ENCODE results near the gene GALNT10. TPM values are rescaled to one million over a fixed set of nuclear protein-coding genes. Genes with fewer than 3 reads are reported as not detected.

The GALNT10 gene
- total RNA-seq, 1 experiment from 2014 or later, result 23.4 TPM

DNA sequence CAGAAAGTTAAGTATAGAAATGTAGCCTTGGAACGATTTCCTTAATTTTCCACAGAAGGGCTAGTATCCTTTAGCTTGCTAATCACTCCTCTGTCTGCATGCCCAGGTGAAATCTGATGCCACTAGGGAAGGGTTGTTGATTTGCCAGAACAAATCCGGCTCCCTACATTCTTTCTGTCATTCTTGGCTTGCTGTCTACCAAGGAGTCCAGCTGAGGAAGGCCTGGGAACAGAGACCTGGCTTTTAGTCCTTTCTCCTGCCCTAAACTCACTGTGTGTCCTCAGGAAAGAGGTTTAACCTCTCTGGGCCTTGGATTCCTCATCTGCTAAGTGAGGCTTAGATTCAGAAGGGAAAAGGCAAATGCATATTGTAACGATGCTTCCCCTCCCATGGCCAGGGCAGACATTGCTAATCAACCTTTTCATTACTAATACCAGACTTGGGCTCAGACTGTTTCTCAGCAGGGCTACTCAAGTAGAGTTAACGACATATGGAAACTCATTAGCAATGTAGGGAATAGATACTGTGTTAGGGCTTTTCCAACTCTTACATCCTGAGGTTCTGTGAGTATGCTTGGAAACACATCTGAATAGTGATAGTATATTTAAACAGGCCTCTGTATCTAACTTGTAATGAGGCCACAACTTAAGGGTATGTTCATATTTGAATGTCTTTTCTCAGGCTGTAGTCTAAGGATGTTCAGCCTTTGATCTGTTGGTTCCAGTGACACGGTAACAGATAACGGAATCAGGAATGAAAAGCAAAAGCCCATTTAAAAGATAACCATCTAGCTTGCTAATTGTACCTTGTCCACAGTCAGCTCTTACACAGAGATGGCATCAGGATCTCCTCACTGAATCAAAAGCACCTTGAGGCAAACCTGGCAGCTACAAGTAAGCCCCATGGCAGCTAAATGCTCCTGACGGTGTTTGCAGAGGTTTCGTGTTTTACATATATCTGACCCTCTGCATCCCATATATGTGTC lies 4.1 kb downstream of the GALNT10 start:
- Mint-ChIP-seq H3K4me3 (ENCODE audit: unreplicated experiment) (no peak overlapping the region), H3K27ac (ENCODE audit: unreplicated experiment) (no peak overlapping the region), H3K4me1 (ENCODE audit: low read depth, unreplicated experiment) (peaks cover 41% of the 10 kb centered on the region), H3K36me3 (ENCODE audit: insufficient read depth, unreplicated experiment) (peaks cover 6% of the 10 kb centered on the region), H3K9me3 (ENCODE audit: unreplicated experiment) (no peaks in the 10 kb centered on the region), H3K27me3 (ENCODE audit: insufficient read depth, unreplicated experiment) (no peaks in the 10 kb centered on the region)
- no TSS peak for BruUV-seq (replicated peaks)
- Histone ChIP-seq H3K4me3 (ENCODE audit: low read depth, low read length) (no peak overlapping the region), H3K4me1 (peaks cover 5% of the 10 kb centered on the region; the same call in 1 of the 2 replicates), H3K36me3 (ENCODE audit: control insufficient read depth, insufficient read depth, low read length) (no peaks in the 10 kb centered on the region), H3K27me3 (replicated peaks; ENCODE audit: control insufficient read depth, insufficient read depth, low read length) (no peaks in the 10 kb centered on the region), H3K9me3 (no peaks in the 10 kb centered on the region)
- TF ChIP-seq, protein P1, sequence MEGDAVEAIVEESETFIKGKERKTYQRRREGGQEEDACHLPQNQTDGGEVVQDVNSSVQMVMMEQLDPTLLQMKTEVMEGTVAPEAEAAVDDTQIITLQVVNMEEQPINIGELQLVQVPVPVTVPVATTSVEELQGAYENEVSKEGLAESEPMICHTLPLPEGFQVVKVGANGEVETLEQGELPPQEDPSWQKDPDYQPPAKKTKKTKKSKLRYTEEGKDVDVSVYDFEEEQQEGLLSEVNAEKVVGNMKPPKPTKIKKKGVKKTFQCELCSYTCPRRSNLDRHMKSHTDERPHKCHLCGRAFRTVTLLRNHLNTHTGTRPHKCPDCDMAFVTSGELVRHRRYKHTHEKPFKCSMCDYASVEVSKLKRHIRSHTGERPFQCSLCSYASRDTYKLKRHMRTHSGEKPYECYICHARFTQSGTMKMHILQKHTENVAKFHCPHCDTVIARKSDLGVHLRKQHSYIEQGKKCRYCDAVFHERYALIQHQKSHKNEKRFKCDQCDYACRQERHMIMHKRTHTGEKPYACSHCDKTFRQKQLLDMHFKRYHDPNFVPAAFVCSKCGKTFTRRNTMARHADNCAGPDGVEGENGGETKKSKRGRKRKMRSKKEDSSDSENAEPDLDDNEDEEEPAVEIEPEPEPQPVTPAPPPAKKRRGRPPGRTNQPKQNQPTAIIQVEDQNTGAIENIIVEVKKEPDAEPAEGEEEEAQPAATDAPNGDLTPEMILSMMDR (IDR thresholded peaks at IDR 0.05; ENCODE audit: insufficient read depth in 1 of 2, low read depth in 1 of 2, low read length in 1 of 2, severe bottlenecking in 1 of 2, unreplicated experiment in 1 of 2), result no peak
- CTCF ChIA-PET, result no interaction called here
- DNase-seq, result no peak
- POLR2A ChIA-PET, result no interaction called here
- intact Hi-C loops (cut with micrococcal nuclease; ENCODE audit: unreplicated experiment), result no loop called here

DNA sequence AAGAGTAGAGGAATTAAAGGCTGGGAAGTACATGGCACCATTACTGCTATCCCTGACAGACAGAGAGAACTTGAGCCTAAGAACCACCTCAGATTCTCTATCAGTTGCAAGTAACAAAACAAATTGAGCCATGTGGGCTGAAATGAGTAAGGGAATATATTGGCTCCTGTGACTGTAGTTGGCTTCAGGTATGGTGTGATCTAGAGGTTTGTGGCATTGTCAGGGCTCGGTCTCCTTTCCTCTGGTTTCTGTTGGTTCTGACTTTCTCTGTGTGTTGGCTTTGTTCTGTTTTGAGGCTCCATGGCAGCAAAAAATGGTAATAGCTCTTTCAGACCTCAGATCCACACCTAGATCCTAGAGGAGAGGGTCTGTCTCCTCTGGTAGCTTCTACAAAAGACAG lies 5.7 kb downstream of the GALNT10 start:
- Mint-ChIP-seq H3K27ac (ENCODE audit: unreplicated experiment) (no peak overlapping the region), H3K4me1 (ENCODE audit: low read depth, unreplicated experiment) (peaks cover 37% of the 10 kb centered on the region), H3K36me3 (ENCODE audit: insufficient read depth, unreplicated experiment) (peaks cover 12% of the 10 kb centered on the region), H3K4me3 (ENCODE audit: unreplicated experiment) (no peak overlapping the region), H3K27me3 (ENCODE audit: insufficient read depth, unreplicated experiment) (no peaks in the 10 kb centered on the region), H3K9me3 (ENCODE audit: unreplicated experiment) (no peaks in the 10 kb centered on the region)
- no peak overlapping the region for H3K4me3 ChIP-seq (ENCODE audit: low read depth, low read length)
- TF ChIP-seq, protein P1 (IDR thresholded peaks at IDR 0.05; ENCODE audit: insufficient read depth in 1 of 2, low read depth in 1 of 2, low read length in 1 of 2, severe bottlenecking in 1 of 2, unreplicated experiment in 1 of 2), result no peak
- H3K4me1 ChIP-seq, result peaks cover 5% of the 10 kb centered on the region; the same call in 1 of the 2 replicates
- H3K27me3 ChIP-seq (replicated peaks; ENCODE audit: control insufficient read depth, insufficient read depth, low read length), result no peaks in the 10 kb centered on the region
- H3K36me3 ChIP-seq (ENCODE audit: control insufficient read depth, insufficient read depth, low read length), result no peaks in the 10 kb centered on the region
- ChIA-PET POLR2A (no interaction called here), CTCF (interaction anchor here (0.9 to 1.7 kb wide), 3 partner anchors 91 to 150 kb away, joined by 3 to 19 read pairs (median 6); no protein-coding TSS in a partner anchor)
- intact Hi-C loops (cut with micrococcal nuclease; ENCODE audit: unreplicated experiment), result no loop called here
- BruUV-seq (replicated peaks), result no TSS peak
- no peak for DNase-seq
- no peaks in the 10 kb centered on the region for H3K9me3 ChIP-seq

DNA sequence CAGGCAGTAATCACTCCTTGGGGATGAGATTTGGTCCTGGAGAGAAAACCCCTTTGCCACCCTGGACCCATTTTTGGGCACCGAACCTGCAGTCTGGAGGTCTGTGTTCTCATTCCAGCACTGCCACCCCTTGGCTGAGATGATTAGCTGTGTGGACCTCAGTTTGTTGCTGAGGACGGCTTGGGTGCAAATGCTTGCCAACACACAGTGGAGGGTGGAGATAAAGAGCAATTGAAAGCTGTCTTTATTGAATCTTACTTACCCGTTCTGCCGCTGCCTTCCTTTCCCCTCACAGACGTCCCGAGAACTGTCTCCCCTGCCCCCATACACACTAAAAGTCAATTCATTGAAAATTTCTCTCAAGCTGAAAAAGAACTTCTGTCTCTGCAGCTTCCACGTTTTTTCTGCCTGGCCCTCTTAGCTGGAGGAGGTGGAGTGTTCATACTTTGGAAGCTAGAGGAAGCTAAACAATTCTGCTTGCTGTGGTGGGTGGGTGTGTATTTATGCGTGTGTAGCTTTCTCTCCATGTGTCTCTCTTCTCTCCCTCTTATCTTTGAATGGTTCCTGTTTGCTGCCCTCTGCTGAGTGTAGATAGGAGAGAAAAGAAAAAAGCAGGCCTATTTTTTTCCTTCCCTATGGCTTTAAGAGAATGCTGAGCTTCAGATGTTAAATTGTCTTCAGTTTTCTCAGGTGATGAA lies 6.6 kb downstream of the GALNT10 start:
- H3K27me3 Mint-ChIP-seq (ENCODE audit: insufficient read depth, unreplicated experiment), result no peaks in the 10 kb centered on the region
- TF ChIP-seq, protein P1 (IDR thresholded peaks at IDR 0.05; ENCODE audit: insufficient read depth in 1 of 2, low read depth in 1 of 2, low read length in 1 of 2, severe bottlenecking in 1 of 2, unreplicated experiment in 1 of 2), result peak in 1 of 2 experiments; percentile 47
- no peaks in the 10 kb centered on the region for H3K9me3 Mint-ChIP-seq (ENCODE audit: unreplicated experiment)
- H3K4me3 Mint-ChIP-seq (ENCODE audit: unreplicated experiment), result no peak overlapping the region
- no peaks in the 10 kb centered on the region for H3K9me3 ChIP-seq
- BruUV-seq (replicated peaks), result no TSS peak
- H3K27ac Mint-ChIP-seq (ENCODE audit: unreplicated experiment), result no peak overlapping the region
- no peaks in the 10 kb centered on the region for H3K36me3 ChIP-seq (ENCODE audit: control insufficient read depth, insufficient read depth, low read length)
- CTCF ChIA-PET, result interaction anchor here (0.8 to 1.7 kb wide), 10 partner anchors 10 to 223 kb away, joined by 3 to 19 read pairs (median 3); no protein-coding TSS in a partner anchor
- H3K4me3 ChIP-seq (ENCODE audit: low read depth, low read length), result no peak overlapping the region
- peaks cover 29% of the 10 kb centered on the region for H3K4me1 Mint-ChIP-seq (ENCODE audit: low read depth, unreplicated experiment)
- H3K27me3 ChIP-seq (replicated peaks; ENCODE audit: control insufficient read depth, insufficient read depth, low read length), result no peaks in the 10 kb centered on the region
- H3K4me1 ChIP-seq, result peaks cover 5% of the 10 kb centered on the region; the same call in 1 of the 2 replicates
- intact Hi-C loops (cut with micrococcal nuclease; ENCODE audit: unreplicated experiment), result loop anchor here (1.0 kb wide), 2 partner anchors 125 to 208 kb away; no protein-coding TSS in a partner anchor
- POLR2A ChIA-PET, result no interaction called here
- peaks cover 12% of the 10 kb centered on the region for H3K36me3 Mint-ChIP-seq (ENCODE audit: insufficient read depth, unreplicated experiment)
- peak in 1 of 2 experiments; percentile 23 for DNase-seq
